NCI-H510A (cell line): ENCODE measurements around the gene CRLF1.

Experiments used
- DNase-seq: peaks from one replicate; lab custom pipeline; 2025; lab: John Stamatoyannopoulos, UW

The CRLF1 gene

DNA sequence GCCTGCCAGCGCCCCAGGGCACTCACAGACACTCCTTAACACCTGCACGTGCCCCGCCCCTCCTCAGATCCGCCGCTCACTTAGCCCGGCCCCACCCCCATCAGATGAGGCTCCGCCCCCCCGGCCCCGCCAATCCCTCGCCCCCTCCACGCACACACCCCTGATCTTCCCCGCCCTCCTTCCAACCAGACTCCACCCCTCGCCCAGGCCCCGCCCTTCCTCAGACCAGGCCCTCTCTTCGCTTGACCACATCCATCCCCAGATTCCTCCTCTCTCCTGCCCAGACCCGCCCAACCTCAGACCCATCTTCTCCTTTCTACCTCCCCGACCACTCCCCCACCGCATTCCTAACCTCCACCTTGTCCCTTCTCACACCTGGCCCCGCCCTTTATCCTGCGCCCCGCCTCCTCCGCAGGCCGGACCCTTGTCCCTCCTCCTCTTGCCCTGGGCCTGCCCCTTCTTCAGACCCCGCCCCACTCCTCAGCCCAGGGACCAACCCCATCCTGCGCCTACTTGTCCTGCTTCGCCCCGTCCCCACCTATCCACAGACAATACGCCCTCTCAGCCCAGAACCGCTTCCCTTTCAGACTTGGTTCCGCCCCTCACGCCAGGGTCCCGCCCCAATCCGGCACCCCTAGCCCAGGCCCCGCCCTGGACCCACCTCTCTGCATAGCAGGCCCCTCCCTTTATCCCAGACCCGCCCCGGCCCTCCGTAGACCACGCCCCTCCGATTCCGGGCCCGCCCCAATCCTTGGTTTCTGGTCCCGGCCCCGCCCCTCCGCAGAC is 29.8 kb upstream of the CRLF1 start:
- DNase-seq: no peak

GRCh38 chr19:18635831-18636182 is 29.2 kb upstream of the CRLF1 start:
- DNase-seq: no peak

- no peak for DNase-seq
Observed at GRCh38 chr19:18634612-18635297, 28.2 kb upstream of the CRLF1 start.

GRCh38 chr19:18633321-18633720 is 26.7 kb upstream of the CRLF1 start:
- DNase-seq: peak; percentile 87

DNA sequence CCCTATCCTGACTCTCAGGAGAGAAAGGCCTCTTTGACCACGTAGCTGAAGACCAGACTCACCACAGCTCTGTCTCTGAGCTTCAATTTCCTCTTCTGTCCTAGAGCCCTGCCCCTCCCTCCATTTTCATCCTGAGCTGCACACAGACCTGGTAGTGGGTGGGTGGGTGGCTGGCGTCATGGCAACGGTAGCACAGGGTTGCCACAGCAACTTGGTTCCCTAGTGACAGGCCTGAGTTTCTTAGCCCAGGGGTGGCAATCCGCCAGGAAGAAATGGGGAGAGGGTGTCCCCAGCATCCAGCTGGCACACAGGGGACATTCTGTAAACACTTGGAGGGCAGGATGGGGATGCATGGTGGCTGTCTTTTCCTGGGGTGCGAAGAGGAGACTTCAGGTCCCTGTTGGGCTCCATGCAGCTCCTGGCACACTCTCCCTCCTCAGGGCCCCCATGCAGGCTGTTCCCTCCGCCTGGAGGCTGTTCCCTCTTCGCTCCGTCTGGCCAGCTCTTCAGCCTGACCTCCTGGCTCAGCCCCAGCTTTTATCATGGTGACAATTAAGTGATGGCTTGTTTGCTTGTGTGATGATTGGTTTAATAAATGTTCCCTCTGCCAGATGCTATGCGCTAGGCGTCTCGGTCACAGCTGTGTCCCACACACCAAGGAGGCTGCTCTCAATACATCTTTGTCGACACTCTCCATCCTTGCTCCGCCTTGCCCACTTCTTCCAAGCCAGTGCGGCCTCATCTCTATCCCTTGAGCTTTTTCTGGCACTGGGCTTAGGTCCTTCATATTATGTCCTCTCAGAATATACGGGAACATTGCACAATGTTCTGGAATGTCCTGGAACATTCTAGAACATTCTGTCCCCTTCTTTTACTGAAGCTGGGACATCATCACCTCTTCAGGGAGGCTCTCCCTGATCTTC is 22.8 kb upstream of the CRLF1 start:
- DNase-seq: no peak

GRCh38 chr19:18626906-18627305 is 20.3 kb upstream of the CRLF1 start:
- DNase-seq: no peak

DNA sequence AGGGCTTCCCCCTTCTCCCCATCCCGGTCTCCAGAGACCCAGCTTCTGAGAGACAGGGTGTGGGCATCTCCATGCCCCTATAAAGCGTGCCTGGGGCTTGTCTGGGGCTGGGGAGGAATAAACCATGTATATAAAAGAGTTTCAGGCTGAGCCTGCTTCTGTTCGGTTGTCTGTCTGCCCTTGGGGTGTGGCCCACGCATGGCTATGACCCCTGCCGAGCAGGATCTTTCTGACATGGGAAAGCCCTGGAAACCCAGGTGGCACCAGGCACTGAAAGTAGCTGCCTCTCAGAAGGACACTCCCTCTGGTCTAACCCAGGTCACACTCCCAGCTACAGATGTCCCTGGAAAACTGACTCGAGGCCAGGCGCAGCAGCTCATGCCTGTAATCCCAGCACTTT is 14.3 kb upstream of the CRLF1 start:
- no peak for DNase-seq

DNA sequence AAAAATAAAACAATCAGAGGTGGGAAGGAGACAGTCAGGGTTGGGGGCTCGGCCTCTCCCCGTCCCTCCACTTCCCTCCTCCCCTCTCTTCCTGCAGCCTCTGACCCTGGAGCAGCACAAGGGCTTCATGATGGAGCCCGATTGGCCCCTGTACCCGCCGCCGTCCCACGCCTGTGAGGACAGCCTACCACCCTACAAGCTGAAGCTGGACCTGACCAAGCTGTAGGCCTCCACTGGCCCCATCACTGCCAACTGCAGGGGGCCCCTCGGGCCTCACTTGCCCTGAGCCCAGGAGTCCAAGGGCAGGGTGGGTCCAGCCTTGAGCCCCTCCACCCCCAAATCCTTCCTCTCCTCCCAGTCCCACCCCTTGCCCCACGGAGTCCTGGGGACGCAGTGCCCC is 13.7 kb upstream of the CRLF1 start:
- no peak for DNase-seq

GRCh38 chr19:18618236-18618635 is 11.6 kb upstream of the CRLF1 start:
- no peak for DNase-seq

- no peak for DNase-seq
Observed at GRCh38 chr19:18617562-18617961, 11.0 kb upstream of the CRLF1 start.

DNA sequence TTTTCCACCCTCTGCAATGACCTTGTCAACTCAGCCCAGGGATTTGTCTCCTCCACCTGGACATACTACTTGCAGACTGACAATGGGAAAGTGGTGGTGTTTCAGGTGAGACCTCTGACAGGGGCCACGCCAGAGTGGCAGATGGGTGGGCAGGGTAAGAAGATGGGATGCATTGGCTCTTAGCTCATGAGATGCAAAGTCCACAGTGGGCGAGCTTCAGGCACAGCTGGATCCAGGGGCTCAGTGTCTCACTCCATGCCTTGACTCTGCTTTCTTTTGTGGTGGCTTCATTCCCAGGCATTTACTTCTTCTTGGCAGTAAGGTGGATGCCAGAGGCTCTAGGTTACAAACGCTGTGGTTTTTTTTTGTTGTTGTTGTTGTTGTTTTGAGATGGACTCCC is 9.4 kb upstream of the CRLF1 start:
- DNase-seq: no peak

DNA sequence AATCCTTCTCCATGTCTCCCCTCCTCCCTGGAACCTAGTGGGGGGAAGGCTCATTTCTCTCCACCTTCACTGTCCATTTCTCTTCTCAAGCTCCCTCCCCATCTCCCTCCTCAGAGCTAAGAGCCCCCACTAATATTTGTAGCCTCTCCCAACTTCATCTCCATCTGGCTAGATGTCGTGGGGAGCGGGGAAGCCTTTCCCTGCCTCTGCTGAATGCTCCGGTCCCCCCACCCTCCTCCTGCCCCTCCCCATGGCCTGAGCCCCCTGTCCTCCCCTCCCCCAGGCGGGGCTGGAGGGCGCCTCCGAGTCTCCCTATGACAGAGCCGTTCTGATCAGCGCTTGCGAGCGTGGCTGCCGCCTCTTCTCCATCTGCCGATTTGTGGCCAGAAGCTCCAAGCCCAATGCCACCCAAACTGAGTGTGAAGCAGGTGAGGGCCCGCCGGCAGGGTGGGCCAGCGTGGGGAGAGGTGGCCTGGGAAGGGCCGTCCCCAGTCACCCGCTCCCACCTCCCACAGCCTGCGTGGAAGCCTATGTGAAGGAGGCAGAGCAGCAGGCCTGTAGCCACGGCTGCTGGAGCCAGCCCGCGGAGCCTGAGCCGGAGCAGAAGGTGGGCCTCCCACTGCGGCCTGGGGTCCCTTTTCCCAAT is 7.1 kb upstream of the CRLF1 start:
- DNase-seq: no peak

DNA sequence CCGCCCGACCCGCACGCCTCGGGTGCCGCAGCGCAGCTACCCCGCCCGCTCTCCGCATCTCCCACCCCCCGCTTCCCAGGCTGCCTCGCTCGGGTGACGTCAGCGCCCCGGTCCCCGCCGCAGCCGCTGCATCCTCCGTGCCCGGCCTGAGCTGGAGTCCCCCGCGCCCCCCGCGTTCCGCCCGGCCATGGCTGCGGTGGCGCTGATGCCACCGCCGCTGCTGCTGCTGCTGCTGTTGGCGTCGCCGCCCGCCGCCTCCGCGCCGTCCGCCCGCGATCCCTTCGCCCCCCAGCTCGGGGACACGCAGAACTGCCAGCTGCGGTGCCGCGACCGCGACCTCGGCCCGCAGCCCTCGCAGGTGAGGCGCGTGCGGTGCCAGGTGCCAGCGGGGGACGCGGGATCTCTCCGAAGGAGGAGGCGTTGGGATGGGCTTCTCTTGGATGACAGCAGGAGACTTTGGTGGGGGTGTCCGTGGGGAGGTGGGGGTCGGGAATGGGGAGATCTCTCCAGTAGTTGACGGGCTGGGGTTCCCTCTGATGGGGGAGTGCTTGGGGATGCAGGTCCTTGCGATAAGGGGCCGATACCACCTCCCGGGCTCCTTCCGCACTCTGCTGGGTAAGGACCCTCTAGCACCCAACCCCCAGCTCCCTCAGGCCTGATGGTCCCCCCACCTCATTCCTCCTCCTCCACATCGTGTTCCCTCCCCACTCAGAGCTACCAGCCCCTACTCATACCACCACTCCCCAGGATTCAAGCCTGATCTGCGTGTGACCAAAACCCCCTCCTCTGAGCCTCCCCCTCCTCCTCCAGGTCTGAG is 6.4 kb upstream of the CRLF1 start, which contains the start of gene TMEM59L:
Gene TMEM59L, plus strand, starts transcription at position 99 of the 817 bp plus-strand sequence. Its CDS starts 89 bp downstream, at position 188.
- no peak for DNase-seq

DNA sequence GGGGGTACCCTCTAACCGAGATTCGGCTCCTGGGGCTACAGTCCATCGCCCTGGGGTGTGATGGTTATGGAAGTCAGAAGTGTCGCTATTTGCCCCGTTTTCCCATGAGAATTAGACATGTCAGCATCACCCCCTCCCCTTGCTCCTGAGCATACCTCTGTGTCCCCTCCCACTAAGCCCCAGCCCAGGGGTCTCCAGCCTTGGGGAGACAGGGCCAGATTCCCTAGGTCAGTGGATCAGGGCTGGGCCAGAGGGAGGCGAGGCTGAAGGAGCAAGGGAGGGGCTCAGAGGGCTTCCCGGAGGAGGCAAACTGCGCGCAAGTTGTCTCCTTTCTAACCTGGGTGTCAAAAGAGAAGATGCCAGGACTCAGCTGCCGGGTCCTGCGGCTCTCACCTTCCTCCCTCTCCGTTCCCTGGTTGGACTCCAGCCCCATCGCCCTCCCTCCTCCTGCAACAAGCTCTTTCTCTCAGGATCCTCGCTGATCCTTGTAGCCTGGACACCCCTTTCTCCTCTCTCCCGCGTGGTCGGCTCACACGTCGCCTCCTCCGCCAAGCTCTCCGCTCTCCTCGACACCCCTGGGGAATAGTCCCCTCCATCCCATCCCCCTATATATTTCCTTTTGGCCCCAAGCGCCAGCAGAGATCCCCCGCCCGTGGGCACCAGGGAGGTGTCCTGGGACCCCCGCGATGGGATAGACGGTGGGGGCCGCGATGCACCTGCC is 5.6 kb upstream of the CRLF1 start:
- DNase-seq: no peak

GRCh38 chr19:18611327-18612050 is 4.9 kb upstream of the CRLF1 start:
- no peak for DNase-seq

DNA sequence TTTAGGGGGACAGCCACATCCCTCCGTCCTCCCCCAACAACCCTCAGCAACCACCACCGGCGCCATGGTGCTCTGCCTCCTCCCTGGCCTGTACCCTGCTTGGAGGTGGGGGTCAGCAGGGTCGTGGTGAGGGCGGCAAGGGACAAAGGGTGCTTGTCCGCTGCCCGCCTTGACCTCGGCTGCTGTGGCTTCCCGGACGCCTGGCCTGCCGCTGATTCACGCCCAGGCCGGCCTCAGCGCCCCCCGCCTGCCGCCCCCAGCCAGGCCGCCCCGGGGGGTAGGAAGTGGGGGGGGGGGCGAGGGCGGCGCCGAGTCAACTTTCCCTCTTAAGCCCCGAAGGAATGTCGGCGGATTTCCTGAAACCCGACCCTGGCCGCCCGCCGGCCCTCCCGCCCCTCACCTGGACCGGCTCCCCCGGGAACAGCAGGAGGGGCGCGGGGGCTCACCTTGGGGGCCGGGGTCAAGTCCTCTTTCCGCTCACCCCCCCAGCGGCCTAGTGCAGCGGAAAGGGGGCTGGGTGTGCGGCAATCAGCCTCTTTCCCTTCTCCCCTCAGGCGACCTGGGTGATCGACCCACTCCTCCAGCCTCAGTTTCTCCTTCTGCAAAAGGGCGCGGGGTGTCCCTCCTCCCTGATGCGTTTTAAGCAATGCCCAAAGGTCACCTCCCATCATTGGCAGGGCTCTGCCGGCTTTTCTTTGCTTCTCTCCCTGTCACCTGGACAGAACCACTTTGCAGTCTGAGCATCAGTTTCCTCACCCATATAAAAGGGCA is 4.1 kb upstream of the CRLF1 start:
- DNase-seq: no peak

GRCh38 chr19:18610245-18610555 is 3.6 kb upstream of the CRLF1 start:
- DNase-seq: no peak

GRCh38 chr19:18609717-18610051 is 3.1 kb upstream of the CRLF1 start:
- no peak for DNase-seq
